Retinal pigment epithelial cell (primary cell): ENCODE results near the gene PLPP1.

Source experiments
- DNase-seq: peaks from one replicate; pipeline ENCODE4 v3.0.0-alpha.2; 2010; ENCODE audit warnings: low read depth
- H3K4me3 ChIP-seq: 2 replicates; pipeline ENCODE4 v1.5.1; 2011; ENCODE audit warnings: mild to moderate bottlenecking, low read length, control low read depth, moderate library complexity
- CTCF ChIP-seq: conservative IDR thresholded peaks from 2 replicates; pipeline ENCODE4 v1.5.1; 2011; ENCODE audit warnings: low read depth, low read length, control low read depth, inconsistent platforms

The PLPP1 gene

GRCh38 chr5:55454282-55454681, 80.5 kb downstream of the PLPP1 start:
- no peak overlapping the region for H3K4me3 ChIP-seq
- no peak for TF ChIP-seq CTCF
- no peak for DNase-seq

- TF ChIP-seq CTCF, result no peak
- no peak for DNase-seq
- no peak overlapping the region for H3K4me3 ChIP-seq
Observed at GRCh38 chr5:55453211-55453610, 81.6 kb downstream of the PLPP1 start.

DNA sequence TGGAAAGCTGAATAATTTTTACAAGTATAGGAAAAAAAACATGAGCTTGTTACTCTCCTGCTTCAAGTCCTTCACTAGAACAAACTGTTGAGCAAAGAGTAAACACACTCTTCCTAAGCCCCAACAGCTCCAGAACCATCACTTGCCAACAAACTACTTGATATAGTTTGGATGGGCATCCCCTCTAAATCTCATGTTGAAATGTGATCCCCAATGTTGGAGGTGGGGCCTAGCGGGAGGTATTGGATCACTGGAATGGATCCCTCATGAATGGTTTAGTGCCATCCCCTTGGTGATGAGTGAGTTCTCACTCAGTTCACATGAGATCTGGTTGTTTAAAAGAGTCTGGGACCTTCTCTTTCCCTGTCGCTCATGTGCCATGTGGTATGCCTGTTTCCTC, 82.8 kb downstream of the PLPP1 start:
- DNase-seq, result no peak
- no peak overlapping the region for H3K4me3 ChIP-seq
- no peak for TF ChIP-seq CTCF

DNA sequence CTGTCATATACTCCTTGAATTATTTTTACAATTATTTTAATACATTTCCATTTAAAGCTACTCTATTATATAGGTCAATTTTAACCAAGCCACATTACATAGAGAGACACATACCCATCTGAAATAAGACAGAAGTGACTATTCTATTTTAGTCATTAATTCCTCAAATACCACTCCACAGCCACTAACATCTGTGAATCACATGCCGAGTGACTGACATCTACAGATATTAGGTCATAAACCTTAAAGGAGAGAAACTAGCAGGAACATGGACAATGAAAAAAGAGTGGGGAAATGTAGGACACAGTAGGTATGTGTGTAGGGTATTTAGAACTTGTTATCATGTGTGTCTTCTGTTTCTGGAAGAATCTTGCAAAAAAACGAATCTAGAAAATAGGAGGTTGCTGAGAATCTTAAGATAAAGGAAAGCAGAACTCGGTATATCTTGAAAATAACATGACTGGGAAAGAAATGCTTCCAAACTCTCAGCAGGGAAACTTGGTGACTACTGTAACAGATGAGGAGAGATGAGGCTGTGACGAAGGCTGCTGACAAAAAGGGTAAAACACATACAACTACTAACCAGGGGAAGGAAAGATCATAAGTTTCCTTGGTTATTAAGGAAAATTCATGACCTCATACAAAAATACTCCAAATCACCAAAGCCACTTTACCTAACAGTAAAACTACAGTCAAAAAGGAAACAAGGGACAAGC, 84.6 kb downstream of the PLPP1 start:
- no peak for TF ChIP-seq CTCF
- no peak overlapping the region for H3K4me3 ChIP-seq
- no peak for DNase-seq

DNA sequence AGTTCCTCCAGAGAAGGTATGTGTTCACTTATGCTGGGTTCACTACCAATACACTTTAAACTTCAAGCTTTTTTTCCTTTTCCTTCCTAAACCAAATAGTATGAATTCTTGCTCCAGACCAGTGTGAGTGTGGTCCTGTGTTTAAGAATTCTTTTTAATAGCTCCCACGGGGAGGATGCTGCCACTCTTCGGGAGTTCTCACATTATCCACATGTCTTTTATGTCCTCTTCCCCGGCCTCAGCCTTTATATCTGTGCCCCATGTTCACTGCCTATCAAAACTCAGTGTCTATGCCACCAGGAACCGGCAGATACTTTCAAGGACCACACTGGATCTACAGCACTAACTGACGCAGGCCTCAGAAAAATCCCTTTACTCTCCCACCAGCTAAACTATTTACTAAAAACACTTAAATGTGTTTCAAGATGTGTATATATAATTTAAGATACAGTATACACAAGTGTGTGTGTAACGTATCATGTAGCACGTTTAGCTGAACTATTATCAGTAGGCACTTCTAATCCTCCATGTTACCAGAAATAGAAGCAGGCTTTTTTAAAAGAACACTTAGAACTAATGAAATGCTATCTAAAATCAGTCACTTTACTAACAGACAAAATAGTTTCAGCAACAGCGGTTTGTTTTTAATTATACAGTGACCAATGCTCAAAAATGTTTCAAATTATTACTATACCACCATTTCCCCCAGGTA, 88.0 kb downstream of the PLPP1 start:
- no peak for TF ChIP-seq CTCF
- DNase-seq, result no peak
- no peak overlapping the region for H3K4me3 ChIP-seq

DNA sequence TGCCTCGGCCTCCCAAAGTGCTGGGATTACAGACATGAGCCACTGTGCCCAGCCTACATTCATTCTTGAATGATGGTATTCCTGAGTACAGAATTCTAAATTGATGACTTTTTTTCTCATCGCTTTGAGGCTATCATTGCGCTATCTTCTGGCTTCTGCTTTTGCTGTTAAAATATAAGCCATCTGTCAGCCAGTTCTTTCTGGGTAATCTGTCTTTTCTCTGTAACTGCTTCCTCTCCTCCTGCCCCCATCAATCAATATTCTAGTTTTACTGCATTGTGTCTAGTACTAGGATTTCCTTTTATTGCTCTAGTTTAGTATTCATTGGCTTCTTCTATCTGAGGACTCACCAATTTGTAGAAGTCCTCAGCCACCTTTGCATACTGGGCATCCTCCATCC, 89.0 kb downstream of the PLPP1 start:
- no peak for DNase-seq
- TF ChIP-seq CTCF, result no peak

DNA sequence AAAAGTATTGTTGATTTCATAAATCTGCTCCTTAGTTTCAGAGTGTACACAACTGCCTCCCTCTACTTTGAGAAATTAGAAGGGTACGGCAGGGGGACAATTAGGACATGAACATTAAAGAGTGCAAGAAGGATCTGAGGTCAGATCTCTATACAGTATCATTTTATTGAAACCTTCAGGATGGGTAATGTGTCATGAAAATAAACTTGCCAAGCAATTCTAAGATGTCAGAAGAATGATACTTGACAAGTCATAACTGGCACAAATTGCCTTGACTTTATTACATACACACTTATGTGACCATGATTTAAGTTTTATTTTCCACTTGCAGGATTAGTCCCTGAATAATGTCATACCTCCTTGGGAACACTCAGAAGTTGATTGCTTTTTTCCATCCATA, 92.8 kb downstream of the PLPP1 start:
- TF ChIP-seq CTCF, result no peak
- DNase-seq, result no peak
- no peak overlapping the region for H3K4me3 ChIP-seq

More for the DNA sequence above, 89.0 kb downstream of the PLPP1 start:
- no peak overlapping the region for H3K4me3 ChIP-seq
